ENCODE results near the gene RNF168. TPM values are rescaled to one million over a fixed set of nuclear protein-coding genes. Genes with fewer than 3 reads are reported as not detected.
"Not testable (repeated sequence)": the region's sequence is repeated elsewhere in the genome, so short reads cannot be mapped to it uniquely, and the experiment has no call there.

Gene RNF168
- total RNA-seq, 1 experiment from 2014 or later: 15.1 TPM

DNA sequence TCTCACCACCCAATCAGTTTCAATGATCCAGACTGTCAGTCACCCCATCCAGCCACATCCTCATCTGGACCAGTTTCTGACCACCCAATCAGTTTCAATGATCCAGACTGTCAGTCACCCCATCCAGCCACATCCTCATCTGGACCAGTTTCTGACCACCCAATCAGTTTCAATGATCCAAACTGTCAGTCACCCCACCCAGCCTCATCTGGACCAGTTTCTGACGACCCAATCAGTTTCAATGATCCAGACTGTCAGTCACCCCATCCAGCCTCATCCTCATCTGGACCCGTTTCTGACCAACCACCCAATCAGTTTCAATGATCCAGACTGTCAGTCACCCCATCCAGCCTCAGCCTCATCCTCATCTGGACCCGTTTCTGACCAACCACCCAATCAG, 33.4 kb downstream of the RNF168 start:
- not testable (repeated sequence) for DNase-seq (ENCODE audit: low read depth)

DNA sequence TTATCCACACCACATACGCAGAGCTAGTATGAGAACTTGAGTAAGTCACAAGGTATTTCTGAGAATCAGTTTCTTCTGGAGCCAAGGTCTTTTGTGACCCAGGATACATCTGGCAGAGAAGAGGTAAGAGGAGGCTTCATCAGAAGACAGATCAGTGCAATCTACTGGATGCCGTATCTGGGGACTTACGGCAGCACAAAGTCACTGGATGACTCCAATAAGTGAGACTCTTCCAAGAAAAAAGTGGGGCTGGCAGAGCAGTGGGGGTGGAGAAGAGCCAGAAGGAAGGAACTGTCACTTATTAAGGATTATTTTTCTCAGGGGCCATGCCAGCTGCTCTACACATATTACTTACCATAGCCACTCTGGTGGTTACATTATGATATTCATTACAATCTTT, 39.8 kb downstream of the RNF168 start:
- no peak for DNase-seq (ENCODE audit: low read depth)

DNA sequence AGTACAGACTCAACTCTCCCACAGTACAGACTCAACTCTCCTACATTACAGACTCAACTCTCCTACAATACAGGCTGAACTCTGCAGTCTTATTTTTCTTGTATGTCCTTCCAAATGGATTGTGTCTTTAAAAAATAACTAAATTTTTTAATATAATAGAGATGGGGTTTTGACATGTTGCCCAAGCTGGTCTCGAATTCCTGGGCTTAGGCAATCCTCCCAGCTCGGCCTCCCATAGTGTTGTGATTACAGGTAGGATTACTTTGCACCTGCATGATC, 40.2 kb downstream of the RNF168 start:
- DNase-seq (ENCODE audit: low read depth): no peak

DNA sequence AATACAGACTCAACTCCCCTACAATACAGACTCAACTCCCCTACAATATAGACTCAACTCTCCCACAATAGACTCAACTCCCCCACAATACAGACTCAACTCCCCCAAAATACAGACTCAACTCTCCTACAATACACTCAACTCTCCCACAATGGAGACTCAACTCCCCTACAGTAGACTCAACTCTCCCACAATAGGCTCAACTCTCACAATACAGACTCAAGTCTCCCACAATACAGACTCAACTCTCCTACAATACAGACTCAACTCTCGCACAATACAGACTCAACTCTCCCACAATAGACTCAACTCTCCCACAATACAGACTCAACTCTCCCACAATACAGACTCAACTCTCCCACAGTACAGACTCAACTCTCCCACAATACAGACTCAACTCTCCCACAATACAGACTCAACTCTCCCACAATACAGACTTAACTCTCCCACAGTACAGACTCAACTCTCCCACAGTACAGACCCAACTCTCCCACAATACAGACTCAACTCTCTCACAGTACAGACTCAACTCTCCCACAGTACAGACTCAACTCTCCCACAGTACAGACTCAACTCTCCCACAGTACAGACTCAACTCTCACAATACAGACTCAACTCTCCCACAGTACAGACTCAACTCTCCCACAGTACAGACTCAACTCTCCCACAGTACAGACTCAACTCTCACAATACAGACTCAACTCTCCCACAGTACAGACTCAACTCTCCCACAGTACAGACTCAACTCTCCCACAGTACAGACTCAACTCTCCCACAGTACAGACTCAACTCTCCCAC, 40.7 kb downstream of the RNF168 start:
- not testable (repeated sequence) for DNase-seq (ENCODE audit: low read depth)

DNA sequence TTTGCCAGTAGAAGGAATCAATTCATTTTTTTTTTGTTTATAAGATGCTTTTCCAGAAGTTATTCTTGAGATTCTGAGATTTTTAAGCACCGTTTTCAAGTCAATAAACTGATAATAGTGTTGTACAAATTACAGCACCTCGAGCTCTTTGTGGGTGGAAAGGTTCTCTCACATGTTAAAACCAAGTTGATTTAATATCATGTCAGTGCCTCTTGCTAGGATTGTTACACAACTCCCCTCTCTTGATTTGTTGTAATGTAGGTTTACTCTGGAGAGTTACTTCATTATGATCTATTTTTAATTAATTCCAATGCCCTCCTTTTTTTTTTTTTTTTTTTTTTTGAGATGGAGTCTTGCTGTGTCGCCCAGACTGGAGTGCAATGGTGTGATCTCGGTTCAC, 45.5 kb downstream of the RNF168 start:
- no peak for DNase-seq (ENCODE audit: low read depth)

DNA sequence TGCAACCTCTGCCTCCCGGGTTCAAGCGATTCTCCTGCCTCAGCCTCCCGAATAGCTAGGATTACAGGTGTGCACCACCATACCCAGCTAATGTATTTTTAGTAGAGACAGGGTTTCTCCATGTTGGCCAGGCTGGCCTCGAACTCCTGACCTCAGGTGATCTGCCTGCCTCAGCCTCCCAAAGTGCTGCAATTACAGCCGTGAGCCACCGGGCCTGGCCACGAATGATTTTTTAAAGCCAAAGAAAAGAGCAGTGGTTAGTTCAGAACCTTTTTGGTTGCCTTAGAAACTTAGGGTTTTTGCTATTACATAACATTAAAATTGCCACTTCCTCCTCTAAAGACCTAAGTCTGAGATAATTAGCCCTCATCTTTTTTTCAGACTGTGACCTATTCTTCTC, 46.1 kb downstream of the RNF168 start:
- not testable (repeated sequence) for DNase-seq (ENCODE audit: low read depth)

DNA sequence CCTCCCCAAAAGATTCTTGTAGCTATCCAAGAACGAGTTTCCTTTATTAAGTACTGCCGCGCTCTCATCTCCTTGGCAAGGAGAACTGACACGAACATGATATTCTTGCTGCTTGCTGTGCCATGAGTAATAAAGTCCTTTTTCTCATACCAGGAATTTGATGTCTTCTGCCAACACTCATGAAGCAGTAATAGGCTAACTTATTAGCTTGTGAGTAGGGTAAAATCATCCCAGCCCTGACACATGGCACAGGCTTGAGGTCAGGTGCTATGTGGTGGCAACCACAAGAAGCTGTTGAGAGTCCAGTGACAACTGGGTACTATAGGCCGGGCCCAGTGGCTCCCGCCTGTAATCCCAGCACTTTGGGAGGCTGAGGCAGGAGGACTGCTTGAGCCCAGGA, 48.6 kb downstream of the RNF168 start:
- DNase-seq (ENCODE audit: low read depth): peak; percentile 80

DNA sequence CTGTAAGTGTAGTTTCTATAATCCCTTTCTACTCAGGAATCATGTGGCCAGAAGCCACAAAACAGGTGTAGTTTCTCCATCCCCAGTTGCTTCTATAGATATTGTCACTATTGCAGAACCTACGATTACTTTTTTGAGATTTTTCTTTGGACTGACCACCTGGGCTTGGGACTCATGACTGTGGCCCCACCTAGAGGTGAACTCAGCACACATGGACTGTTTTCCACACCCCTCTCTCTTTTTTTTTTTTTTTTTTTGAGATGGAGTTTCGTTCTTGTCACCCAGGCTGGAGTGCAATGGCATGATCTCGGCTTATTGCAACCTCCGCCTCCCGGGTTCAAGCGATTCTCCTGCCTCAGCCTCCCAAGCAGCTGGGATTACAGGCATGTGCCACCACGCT, 58.2 kb downstream of the RNF168 start:
- DNase-seq (ENCODE audit: low read depth): peak; percentile 19

DNA sequence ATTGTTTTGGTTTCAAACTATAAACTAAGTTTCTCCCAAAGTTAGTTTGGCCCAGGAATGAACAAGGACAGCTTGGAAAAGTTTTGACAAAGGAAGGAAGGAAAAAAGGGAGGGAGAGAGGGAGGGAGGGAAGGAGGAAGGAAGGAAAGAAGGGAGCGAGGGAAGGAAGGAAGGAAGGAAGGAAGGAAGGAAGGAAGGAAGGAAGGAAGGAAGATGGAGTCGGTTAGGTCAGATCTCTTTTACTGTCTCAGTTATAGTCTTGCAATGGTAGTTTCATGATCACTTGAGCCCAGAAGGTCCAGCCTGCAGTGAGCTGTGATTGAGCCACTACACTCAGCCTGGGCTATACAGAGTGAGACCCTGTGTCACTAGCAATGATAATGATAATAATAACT, 59.1 kb downstream of the RNF168 start:
- no peak for DNase-seq (ENCODE audit: low read depth)

DNA sequence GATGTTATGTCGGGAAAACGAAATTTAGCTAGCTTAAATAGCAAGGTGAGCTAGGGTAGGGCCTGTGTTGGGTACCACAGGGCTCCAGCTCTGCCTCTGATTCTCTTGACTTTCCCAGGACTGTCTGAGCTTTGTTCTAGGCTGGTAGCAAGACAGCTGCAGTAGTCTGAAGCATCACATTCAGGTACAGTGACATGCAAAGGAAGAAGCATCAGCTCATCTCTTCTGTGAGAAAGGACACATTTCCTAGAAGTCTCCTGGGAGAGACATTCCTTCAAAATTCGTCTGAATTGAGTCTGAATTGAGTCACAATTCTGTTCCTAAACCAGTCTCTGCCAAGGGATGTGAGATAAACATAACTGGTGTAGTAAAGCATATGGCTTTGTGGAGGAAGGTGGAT, 62.9 kb downstream of the RNF168 start:
- DNase-seq (ENCODE audit: low read depth): peak; percentile 20

DNA sequence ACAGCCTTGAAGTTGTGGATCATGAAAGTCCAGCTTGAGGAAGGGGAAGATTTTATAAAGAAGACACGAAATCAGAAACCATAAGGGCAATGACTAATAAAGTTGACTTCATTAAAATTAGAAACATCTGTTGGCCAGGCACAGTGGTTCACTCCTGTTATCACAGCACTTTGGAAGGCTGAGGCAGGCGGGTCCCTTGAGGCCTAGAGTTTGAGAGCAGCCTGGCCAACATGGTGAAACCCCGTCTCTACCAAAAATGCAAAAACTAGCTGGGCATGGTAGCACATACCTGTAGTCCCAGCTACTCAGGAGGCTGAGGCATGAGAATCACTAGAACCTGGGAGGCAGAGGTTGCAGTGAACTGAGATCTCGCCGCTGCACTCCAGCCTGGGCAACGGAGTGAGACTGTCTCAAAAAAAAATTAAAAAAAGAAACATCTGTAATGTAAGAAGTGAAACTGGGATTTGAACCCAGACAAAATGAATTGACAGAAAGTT, 63.5 kb downstream of the RNF168 start:
- DNase-seq (ENCODE audit: low read depth): peak; percentile 66

DNA sequence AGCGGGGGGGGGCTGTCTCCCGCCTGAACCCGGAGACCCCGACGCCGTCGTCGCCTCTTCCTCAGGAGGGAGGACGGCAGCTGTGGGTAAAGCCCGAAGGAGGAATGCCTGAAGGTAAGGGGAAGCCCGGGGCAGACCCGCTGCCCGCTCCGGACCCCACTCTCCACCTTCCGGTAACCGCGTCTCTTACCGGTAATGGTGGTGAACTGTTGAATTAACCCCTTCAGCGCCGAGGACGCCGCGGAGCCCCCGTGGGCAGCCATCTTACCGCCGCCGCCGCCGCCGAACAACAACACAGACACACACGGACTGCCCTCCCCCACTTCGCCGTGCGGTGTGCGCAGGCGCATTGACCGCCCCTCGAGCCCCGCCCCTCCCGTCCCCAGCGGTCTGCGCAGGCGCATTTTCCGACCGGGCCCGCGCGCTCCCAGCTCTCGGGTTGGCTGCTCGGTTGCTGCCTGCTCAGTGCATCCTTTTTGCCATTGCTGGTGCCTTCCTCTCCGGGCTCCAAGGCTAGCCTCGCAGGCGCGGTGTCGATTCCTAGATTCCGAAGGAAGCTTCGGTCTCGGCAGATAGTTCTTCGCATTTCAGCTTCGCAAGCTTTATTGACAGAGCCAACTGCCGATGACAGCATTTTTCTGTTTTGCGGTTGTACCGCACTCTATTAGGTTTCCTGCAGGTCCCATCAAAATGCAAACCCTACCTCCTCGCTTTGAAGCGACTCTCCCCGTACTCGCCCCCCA, 71.3 kb downstream of the RNF168 start, which contains the start of gene UBXN7:
TSS of gene UBXN7 (minus strand) at position 291 of the 743 bp plus-strand sequence. CDS start at position 263, 28 bp downstream.
- peak; percentile 93 for DNase-seq (ENCODE audit: low read depth)

DNA sequence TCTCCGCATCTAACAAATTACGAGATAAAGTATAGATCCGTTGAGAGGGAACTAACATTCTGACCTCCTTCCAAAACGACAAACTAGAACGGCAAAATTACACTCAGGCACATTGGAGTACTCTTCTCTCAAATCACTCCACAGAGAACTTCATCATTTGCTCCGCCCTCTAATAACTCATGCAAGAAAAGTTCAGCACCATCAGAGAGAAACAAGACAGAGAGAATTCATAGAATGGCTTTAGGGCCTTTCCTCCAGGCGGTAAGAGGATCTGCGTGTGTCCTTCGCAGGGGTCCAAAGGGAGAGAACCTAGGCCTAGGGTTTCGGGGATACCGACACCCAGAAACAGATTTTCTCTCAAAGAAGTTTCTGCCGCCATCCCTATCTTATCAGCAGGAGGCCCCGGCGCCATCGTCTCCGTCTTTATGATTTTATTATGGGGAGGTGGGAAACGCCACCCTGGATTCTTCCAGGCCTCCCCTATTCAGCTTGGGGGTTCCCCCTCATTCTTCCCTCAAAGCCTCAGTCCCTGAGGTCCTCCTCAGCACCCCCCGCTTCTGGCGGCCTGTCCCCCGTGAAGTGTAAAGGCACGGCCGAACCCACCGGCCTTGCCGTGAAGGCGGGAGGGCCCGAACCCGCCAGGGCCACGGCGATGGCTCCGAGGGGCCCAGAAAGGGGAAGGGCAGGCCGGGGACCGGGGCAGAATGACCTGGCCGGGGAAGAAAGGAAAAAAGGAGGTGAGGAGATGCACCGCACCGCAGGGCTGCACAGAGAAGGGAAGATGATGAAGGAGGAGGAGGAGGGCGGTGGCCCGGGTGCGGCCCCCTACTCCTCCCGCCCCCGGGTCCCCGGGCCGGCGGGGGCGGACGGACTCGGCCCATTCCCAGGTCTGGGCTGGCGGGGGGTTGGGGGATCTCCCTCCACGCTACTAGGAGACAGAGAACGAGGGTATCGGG, 72.1 kb downstream of the RNF168 start:
- peak; percentile 75 for DNase-seq (ENCODE audit: low read depth)

DNA sequence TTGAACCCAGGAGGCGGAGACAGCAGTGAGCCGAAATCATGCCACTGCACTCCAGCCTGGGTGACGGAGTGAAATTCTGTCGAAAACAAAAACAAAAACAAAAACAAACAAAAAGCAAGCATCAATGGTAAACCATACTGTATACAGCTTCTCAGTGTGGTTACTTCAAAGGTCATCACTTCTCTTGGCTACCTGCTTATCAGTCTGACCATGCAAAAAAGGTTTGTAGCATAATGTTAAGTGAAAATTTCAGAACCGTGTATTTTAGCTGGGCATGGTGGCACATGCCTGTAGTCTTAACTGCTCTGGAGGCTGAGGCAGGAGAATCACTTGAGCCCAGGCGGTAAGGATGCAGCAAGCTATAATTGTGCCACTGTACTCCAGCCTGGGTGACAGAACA, 75.5 kb downstream of the RNF168 start:
- no peak for DNase-seq (ENCODE audit: low read depth)

DNA sequence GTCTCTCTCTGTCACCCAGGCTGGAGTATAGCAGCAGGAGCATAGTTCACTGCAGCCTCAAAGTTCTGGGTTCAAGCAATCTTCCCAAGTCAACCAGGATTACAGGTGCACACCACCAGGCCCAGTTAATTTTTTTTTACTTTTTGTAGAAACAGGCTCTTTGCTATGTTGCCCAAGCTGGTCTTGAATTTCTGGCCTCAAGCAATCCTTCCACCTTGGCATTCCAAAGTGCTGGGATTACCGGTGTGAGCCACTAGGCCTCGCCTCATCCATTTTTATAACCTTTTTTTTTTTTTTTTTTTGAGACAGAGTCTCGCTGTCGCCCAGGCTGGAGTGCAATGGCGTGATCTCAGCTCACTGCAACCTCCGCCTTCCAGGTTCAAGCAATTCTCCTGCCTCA, 79.1 kb downstream of the RNF168 start:
- DNase-seq (ENCODE audit: low read depth): not testable (repeated sequence)

DNA sequence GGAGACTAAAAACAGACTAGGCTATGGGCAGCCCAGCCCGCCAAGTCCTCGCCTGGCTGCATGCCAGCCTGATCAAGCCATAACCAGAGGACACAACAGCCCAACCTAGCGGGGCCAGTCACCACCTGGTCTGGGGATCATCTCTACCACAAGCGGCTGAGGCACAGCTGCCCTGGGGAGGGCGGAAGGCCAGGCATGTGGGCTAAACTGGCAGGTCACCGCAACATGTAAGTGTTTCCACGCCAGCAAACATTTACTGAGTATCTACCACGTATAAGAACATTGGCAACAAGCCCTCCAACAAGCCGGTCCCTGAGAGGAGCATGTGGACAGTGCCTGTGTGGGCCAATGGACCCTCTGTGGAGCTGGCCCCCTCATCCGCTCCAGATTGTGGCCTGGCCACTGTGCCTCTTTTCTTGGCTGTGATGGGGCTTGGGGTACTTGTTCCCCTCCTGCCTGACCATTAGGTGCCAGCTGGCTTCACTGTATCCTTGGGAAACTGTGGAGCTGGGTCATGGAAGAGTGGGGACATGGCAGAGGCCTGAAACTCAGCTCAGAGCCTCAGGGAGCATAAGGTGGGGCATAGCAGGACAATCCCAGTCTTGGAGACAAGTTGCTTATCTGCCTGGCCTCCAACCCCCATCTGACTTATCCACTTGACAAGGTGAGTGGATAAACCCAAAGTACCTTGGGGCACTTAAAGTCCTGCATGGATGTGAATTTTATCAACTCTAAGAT, 80.4 kb downstream of the RNF168 start:
- peak; percentile 90 for DNase-seq (ENCODE audit: low read depth)

DNA sequence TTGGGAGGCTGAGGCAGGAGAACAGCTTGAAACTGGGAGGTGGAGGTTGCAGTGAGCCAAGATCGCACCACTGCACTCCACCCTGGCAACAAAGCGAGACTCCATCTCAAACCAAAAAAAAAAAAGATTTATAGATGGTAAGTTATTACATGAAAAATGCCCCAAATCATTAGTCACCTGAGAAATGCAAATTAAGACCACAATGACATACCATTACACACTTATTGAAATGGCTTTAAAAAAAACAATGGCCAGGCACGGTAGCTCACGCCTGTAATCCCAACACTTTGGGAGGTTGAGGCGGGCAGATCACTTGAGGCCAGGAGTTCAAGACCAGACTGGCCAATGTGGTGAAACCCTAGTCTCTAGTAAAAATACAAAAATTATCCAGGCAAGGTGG, 81.9 kb downstream of the RNF168 start:
- DNase-seq (ENCODE audit: low read depth): not testable (repeated sequence)

DNA sequence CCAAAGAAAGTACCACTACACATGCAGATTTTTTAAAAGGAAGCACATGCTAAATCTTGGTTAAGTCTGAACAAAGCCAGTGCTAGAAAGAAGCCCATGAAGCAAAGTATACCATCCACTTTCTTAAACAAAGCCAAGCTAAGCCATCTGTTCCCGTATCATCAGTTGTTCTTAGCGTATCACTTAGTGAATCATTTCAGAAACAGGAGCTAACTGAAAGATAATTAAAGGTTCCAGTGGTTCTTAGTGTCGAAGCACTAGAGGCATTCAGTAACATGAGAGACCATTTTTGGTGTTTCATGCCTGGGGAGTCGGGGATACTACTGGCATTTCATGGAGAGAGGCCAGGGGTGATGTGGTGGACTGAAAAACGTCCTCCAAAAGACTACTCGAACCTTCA, 84.2 kb downstream of the RNF168 start:
- peak; percentile 53 for DNase-seq (ENCODE audit: low read depth)
